Medulla oblongata (tissue), 1 donor: ENCODE measurements around the gene PDSS2.
A peak's percentile ranks its signal among the peaks of the same experiment; 100 is the strongest.
"Not testable (repeated sequence)": the region's sequence is repeated elsewhere in the genome, so short reads cannot be mapped to it uniquely, and the experiment has no call there.

Experiments
- DNase-seq: peaks from one replicate; pipeline ENCODE4 v3.0.0-alpha.2; 2015; ENCODE audit errors: extremely low spot score

PDSS2 gene

DNA sequence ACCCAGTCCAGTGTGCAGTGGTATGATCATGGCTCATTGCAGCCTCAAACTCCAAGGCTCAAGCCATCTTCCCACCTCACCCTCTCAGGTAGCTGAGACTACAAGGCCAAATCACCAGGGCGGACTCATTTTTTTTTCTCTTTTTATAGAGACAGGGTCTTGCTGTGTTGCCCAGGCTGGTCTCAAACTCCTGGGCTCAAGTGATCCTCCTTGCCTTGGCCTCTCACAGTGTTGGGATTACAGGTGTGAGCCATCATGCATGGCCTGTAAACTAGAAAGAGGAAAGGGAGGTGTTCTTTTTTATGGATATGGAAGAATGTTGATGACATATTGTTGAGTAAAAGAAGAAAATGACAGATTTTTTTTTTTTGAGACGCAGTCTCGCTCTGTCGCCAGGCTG is 339.0 kb downstream of the PDSS2 start:
- DNase-seq = no peak

DNA sequence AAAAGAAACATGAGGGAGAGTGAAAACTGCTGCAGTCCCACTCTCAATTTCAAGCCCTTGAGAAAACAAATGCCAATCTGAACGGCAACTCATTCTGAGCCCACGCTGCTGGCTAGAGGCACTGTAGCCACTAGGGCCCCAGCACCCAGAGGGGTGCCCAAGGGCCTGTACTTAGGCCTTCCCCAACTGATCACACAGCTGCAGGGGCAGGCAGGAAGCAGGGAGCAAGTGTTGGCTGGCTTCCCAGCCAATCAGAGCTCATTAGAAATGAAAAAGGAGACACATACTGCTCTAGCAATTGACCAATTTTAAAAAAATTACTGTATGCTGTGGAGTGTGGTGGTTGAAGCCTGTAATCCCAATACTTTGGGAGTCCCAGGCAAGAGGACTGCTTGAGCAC is 340.4 kb downstream of the PDSS2 start:
- no peak for DNase-seq

DNA sequence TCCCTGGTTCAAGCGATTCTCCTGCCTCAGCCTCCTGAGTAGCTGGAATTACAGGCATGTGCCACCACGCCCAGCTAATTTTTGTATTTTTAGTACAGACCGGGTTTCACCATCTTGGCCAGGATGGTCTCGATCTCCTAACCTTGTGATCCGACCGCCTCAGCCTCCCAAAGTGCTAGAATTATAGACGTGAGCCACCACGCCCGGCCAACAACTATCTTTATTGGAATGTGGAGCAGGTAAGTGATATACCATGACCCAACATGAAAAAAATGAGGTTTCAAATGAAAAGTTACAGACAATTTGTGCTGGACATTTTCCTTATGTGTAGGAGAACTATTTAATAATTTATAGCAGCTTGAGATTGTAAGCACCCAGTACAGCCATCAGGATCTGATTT is 340.8 kb downstream of the PDSS2 start:
- DNase-seq = not testable (repeated sequence)

DNA sequence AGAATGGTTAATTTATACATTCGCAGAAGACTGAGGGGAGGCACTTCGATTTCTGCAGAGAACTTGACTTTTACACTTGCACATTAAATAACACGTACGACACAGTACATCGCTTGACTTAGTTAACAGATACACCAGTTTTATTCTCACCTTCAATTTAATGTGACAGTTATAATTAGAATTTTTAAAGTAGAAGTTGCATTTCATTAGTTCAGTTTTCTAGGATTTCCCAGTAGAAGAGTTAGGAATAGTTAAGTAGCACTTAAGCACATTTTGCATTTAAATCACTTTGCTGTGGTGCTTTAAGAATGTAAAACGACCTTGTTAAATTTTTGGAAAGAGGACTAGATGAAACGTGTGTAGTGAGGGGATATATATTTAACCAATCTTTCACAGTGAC is 342.4 kb downstream of the PDSS2 start:
- no peak for DNase-seq

DNA sequence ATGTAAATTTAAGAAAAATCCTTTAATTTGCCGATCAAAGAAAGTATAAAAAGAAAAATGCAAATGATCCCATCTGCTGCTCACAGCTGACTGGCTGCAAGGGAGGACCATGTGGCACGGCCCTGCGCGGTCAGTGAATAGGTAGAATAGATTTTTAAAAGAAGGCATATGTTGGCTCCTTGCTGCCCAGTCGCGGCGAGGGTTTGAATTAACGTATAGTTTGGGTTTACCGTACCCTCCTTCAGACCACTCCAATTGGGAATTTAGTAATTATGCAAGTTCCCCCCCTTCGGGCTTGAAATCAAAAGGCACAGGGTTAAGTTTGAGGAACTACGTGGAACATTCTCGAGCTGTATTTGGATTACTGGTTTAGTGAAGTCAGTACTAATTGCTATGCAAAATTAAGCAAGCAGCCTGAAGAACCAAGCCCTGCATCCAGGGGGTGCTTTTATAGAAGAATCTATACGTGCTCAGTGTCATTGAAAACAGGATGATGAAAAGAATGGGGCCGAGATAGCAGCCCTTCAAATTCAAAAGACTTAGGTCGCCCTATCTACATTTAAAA is 343.0 kb downstream of the PDSS2 start:
- peak; percentile 32 for DNase-seq

DNA sequence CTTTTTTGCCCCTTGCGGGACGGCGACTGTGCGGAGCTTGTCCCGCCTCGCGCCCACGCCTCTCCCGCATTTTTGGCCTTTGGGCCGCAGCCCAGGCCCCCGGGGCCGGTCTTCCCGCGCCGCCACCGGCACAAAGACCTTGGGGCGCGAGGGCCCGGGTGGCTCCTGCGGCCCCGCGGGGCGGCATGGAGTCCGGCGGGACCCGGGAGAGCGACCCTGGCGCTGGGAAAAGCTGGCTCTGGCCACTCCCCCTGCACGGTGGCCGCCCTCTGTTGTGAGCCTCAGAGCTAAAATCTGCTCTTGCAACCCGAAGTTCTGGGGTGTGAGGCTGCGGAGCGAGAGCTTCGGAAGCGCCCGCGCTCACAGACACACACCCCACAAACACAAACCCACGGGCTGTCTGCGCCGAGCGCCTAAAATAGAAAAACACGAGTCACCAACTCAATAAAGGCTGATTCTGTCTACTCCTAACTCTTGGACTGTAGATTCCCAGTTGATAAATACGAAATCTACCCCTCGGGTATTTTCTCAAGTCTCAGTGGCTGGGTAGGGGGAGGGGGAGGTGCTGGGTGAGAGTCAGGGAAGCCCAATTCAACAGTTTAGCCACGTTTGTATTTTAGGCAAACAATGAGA is 343.6 kb downstream of the PDSS2 start:
- peak; percentile 23 for DNase-seq

DNA sequence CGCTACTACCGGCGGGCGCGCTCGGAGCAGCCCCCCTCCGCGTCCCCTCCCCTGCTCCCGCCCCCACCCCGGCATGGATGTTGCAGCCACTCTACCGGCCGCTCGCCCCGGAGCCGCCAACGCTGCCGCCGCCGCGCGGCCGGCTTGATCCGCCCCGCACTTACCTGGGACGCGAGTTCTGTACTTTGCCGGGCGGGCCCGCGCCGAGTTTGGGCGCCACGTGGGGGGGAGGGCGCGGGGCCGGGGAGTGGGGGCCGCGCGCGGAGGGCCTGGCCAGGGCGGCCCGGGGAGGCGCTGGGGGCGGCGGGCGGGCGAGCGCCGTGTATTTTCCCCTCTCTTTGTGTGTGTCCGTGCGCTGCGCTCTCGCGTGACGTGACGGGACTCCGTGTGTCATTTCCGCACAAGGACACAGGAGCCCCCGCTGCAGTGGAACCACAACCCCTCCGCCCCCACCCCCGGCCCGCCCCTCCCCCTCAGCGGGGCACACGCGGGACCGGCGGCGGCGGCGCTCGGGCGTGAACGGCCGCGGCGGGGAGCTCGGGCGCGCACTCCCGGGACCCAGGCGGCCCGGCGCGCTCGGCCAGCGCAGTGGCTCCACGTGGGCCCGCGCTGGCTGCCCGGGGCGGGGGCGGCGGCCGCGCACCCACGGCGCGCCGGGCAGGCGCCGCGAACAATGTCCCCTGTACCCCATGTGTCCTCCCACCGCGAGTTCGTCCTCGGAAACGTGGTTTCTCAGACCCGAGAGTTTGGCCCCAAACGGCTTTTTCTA is 344.3 kb downstream of the PDSS2 start, which contains the start of gene BEND3:
Gene BEND3 (minus strand): TSS at position 590 of the 769 bp plus-strand sequence. CDS start 16,230 bp downstream, outside the sequence.
- peak; percentile 19 for DNase-seq

DNA sequence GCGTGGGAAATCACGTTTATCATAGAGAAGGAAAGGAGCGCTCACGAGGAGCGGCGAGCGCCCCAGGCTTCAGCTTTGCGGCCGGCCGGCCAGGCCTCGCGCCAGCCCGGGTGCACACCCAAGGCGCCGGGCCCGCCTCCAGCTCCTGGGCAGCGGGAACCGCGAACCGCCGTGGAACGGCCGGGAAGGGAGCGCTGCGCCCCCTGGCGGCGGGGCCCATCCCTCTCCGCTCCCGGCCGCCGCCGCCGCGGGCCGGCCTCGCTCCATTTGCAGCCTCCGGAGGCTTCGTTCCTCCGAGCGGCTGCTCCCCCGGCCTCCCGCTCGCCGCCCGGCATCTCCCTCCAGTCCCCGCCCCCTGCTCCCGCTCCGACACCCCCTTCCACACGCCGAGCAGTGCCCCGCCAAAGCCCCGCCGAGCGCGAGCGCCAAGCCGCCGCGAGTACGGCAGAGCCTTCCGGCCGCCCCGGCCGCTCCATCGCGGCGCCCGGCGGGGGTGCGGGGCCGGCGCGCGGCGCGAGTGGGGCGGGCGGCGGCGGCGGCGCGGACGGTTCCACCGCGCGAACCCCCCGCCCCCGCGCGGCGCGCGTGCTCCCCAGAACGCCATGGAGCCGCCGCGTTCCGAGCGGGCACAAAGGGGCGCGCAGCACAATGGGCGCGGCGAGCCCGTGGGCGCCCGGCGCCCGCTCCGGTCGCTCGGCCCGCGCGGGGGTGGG is 345.0 kb downstream of the PDSS2 start:
- peak; percentile 90 for DNase-seq

DNA sequence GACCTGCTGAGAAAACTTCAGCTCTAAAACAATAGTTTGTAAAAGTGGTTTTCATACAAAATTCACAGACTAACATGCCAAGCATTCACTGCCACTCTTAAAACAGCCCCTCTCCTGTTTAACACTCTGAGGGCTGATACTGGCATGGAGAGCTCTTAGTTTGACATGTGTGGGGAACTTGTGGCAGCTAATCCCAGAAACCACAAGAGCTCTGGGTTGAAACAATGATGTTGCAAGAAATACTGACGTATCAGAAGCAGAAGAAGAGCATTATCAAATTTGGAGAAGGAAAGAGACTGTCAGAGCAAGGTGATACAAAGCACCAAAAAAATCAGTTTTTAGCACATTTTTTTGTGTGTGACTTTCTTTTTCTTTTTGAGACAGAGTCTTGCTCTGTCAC is 349.2 kb downstream of the PDSS2 start:
- DNase-seq = no peak

DNA sequence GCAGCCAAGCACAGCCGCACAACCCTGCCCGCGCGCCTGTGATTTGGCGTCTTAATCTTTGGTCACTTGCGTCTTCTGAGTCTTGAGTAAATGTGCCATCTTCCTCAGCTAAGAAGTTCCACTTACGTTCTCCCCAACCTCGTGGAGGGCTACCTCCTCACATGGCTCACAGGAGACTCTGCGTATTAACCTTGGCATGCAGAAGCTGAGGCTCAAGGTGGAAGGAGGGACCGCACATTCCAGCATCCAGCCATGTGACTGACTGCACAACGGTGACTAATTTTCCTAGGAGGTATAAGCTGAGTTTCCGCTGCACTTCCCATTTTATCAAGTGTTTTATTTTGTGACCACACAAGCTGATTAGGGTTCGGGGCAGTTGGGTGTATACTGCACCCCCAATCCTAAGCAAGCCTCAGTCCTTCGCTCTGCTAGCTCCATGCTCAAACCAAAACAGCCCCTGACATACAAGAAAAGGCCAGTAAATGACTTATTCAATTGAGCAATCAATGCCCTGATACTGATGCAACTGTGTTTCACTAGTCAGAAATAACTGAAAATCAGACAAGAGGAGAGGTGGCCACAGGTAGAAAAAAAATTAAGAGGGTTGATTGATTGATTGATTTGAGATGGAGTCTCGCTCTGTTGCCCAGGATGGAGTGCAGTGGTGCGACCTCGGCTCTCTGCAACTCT is 351.0 kb downstream of the PDSS2 start:
- DNase-seq = no peak

DNA sequence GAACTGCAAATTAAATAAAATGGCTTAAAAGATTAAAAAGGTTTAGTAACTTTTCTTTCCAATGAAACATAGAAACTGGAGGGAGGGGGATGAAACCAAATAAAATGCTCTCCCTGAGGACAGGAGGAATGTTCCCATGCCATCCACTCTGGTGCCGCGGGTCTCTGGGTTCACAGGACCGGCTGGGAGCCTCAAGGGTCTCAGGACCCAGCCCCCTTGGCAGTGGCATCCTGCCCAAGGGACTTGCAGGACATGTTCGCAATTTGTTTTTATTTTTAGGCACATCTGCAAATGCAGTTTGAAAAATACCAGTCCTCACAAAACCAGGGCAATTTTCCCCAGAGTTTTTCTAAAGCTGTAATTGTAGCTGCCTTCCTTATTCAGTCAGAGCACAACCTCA is 351.6 kb downstream of the PDSS2 start:
- DNase-seq = no peak

DNA sequence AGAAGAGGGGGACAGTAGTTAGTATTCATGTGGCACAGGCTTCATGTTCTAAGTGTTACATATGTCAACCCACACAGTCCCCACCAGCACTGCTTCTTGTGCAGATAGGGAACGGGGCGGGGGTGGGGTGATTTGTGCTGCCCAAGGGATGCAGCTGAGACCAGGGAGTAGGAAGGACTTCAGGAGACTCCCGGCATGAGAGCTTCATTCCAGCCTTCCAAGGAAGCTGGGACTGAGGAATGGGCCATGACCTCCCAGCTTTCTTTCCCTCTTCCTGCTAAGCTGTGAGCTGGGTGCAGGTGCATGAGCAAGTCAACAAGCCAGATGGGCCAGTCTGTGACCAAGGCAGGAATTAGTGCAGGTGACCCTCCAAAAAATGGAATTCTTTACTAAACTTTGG is 353.2 kb downstream of the PDSS2 start:
- DNase-seq = no peak

DNA sequence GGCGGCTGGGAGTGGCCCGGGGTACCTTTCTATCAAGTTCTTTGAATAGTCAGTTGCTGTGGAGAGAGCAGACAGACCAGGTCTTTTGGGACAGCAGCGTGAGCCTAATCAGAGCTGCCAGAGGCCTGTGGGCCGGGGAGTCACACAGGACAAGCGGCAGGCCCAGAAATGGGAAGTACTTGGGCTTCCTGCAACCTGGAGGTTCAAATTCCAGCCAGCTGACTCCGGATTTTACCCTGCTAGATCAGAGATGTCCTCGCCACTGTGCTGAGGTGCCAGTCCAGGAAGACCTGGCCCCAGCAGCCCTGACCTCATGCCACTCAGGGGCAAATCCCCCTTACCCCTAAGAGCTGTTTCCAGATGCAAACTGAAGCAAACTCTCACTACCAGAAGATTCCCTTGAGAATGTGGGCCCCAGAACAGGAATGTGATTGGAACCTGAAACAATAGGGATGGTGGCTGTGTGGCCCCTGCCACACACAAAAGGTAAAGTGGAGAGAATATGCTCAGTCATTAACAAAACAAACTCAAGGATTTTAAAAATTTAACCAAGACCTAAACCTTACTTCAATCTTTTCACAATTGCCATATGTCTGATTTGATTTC is 353.8 kb downstream of the PDSS2 start:
- no peak for DNase-seq

DNA sequence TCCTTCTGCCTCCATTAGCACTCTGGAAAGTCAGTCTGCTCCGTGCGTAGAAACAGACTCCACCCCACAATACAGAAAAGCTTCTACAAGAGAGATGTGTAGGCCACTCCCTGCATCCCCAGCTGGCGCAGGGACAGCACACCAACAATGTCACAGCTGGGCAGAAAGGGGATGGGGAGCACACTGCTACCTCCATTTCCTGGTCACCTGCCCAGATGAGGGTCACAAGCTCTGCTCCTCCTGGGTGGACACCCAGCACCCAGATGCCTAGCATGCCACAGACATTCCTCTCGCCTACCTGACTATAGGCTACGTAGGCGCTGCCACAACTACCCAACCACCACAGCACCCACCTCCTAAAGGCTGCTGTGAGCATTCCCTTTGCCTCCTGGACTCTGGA is 356.3 kb downstream of the PDSS2 start:
- DNase-seq = no peak
